NCI-H1092 (cell line): ENCODE data around the gene AHRR.

Experiments
- DNase-seq: peaks from one replicate; lab custom pipeline; 2025; lab: John Stamatoyannopoulos, UW

Gene AHRR

DNA sequence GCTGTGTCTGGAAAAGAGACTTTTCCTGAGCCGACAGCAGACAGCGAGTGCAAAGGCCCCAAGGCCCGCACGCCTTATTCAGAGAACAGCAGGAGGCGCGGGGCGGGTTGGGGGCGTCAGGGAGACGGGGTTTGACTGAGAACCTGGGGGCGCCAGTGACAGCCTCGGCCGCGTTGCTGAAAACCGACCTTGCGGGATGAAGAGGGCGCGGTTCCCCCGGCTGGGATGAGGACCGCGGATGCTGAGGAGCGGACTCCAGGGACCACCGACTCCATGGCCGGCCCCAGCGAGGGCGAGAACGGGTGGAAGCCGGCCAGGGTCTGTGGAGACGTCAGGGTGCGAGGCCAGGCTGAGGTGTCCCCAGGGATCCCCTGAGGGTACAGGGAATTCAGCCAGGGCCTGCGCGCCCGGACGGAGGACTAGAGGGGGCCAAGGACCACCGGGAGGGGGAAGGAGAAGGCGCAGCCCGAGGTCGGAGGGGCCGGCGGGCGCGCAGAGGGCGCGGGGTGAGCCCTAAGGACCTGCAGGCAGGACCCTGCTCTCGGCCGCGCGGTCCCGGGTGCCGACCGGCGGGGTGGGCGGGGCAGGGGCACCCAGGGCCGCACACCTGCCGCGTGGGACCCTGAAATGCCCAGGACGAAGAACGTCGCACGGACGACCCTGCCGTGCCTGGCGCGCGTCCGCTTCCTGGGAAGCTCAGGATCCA is 837 bp upstream of the AHRR start:
- no peak for DNase-seq

DNA sequence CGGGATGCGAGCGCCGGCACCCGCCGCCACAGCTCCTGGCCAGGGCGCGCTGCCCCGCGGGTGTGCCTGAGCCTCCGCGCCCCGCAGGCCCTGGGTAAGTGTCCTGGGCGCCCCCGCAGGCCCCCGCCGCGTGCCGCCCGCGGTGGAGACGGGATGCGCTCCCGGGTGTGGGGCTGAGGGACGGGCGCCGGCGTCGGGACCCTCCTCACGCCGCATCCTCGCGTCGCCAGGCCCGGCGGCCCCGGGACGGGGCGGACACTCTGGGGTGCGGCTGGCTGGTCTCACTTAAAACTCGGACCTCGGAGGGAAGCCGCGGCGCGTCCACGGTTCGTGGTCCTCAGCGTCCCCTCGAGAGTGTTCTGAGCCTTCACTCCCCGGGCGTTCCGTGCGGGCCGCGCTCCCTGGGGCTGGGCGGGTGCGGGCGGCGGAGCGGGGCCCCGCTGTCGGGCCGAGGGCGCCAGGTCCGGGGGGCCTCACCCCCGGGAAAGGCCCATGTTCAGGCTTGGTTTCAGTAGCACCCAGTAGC is 275 bp downstream of the AHRR start:
- no peak for DNase-seq

DNA sequence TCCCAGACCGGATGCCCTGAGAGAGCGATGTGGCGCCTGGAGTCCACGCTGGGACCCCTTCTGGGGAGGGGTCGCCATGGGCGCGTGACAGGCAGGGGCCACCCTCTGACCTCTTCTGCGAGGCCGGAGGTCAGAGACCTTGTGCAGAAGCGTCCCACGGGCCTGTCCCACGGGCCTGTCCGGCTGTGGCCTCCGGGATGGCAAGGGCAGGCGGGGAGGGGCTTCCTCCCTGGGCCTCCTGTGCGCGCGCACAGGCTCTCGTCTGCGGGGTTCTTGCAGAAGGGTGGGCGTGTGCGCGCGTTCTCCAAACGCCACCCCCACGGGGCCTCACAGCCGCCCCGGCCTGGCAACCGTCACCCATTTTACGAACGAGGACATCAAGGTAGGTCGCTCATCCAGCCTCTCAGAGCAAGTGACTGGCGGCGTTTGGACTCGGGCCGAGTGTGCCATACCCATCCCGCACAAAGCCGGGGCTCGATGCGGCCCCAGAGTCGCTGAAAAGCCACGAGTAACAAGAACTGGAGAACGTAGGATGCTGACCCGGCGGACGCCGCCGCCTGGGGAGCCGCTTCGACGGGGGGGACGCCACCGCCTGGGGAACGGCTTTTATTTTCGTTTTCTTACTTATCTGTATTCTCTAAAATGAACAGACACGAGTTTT is 897 bp downstream of the AHRR start:
- DNase-seq = no peak

DNA sequence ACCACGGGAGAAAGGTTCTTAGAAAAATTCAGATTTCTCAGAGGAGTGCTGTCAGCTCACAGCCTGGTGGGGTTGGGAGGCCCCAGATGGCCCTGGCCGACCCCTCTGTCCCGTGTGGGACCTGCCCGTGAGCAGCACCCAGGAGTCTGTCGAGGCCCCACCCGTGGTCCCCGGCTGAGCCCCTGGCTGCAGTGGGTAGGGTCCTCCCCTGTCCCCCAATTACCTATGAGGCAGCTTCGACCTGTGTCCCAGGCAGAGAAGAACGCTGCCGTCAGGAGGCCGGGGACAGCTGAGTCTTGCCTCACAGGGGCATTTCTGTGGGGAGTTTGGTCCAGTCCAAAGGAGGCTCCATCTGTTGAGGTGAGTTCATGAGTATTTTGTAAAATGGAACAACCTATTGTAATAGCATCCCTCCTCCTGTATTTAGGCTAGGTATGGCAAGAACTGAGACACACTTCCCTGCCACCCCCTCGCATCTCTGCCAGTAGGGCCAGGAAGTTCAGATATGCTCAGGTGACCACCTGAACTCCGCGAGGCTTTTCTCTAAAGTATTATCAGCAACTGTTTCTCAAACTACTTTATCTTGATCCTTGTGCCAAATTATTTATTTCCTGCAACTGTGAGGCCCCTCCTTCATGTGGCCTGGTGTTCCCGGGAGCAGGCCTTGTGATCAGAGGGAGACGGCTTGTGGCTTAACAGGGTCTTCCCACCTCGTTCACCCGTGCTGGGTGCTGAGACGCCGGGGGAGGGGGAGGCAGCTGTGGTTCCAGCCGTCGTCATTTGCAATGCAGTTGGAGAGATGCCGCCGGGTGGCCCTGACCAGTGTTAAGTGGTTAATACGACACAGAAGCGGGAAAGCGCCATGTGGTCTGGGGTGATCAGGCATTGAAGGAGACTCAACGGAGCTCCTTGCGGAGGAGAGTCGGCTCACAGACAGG is 1.7 kb downstream of the AHRR start:
- DNase-seq = no peak

DNA sequence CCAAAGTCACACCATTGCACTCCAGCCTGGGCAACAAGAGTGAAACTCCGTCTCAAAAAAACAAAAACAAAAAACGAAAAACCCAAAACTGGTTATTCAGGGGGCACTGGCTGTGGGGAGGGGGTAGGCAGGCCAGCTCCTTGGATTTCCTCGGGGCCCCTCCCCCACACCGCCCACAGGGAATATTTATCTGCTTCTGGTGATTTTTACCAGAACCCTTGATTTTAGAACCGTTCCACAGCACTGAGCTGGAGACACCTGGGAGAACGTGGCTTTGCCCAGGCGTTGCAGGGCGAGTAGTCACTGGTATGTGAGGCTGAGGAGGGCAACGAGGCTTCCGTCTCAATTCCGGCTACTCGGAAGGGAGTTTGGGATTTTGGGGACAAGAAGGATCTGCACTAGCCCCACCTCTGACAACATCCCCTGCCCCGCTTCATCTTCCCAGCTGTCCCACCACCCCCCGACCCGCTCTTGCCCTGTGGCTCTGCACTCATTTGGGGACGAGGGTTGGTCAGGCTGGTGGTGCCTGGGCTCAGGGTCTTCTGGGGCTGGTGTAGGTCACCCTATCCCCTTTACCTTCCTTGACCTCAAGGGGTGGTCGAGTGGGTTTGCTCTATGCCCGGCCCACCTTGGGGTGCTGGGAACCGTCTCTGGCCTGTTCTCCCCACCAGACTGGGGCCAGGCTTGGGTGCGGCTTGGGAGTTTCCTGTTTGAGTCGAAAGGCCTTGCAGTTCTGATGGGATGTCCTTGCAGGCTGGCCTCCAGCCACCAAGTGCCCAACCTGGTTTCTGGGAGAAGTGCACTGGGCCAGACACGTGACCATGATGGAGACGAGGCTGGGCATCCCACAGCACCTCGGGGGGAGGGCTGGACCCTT is 3.5 kb downstream of the AHRR start:
- no peak for DNase-seq

DNA sequence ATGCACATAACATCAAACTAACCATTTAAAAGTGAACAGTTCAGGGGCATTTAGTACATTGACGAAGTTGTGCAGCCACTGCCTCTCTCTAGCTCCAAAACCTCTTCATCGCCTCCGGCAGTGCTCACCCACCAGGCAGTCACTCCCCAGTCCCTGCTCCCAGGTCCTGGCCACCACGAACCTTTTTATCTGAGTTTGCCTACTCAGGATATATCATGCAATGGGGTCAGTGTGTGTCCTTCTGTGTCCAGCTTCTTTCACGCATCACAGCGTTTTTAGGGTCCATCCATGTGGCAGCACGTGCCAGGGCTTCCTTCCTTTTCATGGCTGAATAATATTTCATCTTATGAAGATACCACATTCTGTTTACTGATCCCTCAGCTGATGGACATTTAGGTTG is 4.6 kb downstream of the AHRR start:
- no peak for DNase-seq

DNA sequence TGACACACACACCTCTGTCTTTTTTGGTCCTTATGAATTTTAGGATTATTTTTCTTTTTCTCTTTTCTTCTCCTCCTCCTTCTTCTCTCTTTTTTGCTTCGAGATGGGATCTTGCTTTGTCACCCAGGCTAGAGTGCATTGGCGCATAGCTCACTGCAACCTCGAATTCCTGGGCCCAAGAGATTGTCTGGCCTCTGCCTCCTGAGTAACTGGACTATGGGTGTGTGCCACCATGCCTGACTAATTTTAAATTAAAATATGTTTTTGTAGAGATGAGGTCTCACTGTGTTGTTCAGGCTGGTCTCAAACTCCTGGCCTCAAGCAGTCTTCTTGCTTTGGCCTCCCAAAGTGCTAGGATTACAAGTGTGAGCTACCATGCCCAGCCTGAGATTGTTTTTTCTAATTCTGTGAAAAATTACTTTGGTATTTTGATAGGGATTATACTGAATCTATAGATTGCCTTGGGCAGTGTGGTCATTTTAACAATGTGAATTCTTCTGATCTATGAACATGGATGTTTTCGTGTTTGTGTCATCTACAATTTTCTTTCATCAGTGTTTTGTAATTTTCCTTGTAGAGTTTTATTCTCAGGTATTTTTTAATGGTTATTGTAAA is 7.7 kb downstream of the AHRR start:
- DNase-seq = no peak

DNA sequence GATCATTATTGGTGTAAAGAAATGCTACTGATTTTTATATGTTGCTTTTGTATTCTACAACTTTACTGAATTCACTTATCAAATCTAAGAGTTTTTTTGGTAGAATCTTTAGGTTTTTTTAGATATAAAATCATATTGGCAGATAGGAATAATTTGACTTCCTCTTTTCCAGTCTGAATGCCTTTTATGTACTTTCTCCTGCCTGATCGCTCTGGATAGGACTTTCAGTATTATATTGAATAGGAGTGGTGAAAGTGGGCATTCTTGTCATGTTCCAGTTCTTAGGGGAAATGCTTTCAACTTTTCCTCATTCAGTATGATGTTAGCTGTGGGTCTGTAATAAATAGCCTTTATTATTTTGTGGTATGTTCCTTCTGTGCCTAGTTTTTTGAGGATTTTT is 8.3 kb downstream of the AHRR start:
- no peak for DNase-seq

DNA sequence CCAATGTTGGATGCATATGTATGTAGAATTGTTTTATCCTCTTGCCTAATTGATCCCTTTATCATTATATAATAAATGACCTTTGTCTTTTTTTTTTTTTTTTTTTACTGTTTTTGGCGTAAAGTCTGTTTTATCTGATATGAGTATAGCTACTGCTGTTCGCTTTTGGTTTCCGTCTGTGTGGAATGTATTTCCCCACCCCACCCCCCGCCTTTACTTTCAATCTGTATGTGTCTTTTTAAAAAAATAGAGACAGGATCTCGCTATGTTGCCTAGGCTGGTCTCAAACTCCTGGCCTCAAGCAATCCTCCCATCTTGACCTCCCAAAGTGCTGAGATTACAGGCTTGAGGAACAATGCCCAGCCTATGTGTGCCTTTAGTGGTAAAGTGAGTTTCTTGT is 11.3 kb downstream of the AHRR start:
- no peak for DNase-seq

DNA sequence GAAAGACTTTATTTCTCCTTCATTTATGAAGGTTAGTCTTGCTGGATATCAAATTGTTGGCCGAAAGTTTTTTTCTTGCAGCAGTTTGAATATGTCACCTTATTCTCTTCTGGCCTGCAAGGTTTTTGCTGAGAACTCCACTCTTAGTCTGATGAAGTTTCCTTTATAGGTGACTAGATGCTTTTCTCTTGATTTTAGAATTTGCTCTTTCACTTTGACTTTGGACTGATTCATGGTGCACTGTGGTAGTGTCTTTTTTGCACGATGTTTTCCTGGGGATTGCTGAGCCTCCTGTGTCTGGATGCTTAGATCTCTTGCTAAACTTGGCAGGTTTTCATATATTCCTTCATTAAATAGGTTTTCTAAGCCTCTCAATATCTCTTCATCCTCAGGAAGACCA is 12.4 kb downstream of the AHRR start:
- no peak for DNase-seq

DNA sequence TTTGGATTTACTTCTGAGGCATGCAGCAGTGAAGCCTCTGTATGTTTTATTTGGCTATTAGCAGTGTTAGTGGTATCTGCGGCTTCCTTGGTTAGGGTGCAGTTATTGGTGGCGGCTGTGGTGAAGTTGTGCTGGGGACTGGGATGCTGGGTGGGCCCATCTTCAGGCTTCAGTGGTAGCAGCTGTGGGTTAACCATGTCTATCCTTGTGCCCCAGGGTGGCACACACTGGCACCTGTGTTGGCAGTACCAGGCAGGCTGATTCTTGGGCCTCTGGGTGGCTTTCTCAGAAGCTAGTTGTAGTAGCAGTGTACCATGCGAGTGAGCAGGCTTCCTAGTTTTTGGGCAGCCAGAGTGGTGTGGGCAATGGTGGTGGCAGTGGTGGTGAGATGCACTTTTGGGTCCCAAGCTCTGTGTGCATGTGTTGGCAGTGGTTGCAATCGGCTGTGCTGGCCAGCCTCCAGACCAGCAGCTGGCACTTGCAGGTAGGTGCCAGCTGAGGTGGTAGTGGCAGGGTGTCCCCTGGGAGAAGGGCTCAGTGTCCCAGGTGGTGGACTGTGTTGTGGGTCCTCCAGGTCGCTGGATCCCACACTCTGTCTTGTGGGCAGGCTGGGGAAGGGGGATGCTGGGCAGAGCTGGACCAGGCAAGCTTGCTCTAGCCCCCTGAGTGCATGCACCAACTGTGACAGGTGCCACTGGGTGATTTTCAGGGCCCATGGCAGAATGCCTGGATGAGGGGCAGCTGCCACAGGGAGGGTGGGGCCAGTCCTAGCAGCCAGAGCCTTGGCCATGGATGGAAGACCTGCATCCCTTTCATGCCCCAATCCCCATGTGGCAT is 13.6 kb downstream of the AHRR start:
- DNase-seq = peak; percentile 36

DNA sequence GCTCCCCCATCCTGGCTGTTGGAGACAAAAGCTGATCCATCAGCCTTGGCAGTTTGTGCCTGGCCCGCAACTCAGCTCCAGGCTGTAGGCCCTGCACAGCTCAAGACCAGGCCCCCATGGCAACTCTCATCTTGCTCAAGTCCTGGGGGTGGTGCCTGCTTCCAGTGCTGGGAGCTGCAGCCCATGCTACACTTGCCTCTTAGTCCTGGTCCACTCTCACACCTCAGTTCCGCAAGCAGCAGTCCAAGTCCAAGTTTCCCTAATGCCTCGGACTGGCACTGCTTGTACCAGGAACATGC is 14.2 kb downstream of the AHRR start:
- DNase-seq = no peak

DNA sequence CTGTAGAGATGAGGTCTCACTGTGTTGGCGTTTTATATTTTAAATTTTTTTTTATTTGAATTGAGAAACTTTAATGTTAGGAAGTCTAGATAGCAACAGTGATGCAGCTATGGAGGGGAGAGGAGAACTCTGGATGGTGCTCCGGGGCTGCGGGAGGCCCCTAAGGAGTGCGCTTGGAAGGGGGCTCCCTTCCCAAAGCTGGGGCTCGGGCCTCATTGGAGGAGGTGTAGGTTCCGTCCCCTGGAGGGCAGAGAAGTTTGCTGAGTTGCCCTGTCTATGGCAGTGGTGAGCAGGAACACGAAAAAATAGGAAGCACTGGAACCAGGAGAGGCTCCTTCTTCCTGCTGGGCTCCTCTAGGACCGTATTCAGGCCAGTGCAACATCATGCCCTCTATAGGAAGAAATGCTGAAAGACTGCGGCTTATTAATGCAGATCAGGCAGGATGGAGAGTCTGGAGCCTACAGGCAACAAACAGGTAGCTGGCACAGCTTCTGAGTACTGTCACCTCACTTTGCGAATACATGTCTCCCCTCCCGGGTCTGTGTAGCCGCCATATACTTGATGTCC is 16.1 kb downstream of the AHRR start:
- DNase-seq = no peak

DNA sequence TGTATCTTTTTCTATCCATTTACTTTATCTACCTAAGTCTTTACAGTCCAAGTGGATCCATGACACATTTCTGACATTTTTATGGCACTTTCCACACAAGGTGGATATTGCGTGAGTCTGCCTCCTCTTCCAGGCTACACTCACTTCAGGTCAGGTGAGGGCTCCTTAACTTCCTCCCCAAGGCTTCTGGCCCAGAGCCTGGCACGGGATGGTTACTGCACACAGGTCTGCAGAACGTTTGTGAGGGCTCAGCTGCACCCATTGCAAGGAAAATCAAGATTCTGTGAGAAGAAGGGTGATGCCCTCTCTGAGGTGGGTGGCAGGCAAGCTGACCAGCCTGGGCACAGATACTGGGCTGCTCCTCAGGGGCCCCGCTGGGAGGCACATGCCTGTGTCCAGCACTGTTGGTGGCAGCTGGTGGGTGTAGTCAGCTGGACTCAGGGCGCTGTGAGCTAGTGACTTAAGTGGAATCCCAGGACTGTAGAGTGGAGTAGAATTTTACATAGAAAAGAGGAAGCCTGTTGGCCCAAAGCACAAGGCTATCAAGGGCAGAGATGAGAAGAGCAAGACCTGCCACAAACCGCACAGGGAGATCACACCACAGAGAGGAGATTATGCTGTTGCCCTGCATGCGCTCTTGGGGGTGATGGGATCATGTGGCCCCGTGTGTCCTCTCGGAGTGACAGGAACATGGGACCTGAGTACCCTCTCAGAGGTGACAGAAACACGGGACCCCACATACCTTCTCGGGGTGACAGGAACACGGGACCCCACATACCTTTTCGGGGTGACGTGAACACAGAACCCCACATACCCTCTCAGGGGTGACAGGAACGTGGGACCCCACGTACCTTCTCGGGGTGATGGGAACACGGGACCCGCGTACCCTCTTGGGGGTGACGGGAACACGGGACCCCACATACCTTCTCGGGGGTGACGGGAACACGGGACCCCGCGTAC is 21.3 kb downstream of the AHRR start:
- DNase-seq = no peak

DNA sequence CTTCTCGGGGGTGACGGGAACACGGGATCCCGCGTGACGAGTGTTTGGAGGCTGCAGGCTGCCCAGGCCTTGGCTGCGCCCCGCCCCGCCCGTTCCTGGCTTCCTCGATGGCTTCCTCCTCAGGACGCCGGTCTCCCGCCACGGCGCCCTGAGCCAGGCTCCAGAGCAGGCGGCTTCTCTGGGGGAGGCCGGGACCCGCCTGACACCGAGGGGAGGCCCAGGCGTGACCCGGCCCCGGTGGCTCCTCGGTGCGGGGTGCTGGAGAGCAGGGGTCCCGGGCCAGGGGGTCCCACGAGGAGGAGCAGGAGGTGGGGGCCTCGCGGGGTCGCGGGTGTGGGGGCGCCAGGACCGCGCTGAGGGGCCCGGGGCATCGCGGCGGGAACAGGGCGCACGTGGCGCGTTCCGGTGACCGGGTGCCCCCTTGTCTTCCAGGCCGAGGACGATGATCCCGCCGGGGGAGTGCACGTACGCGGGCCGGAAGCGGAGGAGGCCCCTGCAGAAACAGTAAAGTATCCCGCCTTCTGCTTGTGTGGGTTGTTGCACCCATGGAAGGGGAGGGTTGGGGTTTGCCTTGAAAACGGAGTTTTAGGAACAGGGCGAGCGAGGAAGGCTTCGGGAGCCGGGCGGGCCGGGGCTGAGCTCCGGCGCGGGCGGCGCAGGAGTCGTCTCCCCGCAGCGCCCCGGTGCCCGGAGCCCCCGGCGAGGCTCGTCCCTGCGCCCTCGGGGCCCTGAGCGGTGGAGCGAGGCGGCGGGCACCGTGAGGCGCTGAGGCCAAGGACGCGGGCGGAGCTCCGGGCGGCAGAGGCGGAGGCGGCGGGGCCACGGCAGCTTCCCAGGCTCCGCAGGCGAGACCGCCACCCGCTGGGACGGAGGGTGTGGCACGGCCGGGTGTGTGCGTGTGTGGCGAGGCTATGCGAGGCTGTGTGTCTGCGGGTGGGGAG is 22.2 kb downstream of the AHRR start:
- DNase-seq = peak; percentile 23

DNA sequence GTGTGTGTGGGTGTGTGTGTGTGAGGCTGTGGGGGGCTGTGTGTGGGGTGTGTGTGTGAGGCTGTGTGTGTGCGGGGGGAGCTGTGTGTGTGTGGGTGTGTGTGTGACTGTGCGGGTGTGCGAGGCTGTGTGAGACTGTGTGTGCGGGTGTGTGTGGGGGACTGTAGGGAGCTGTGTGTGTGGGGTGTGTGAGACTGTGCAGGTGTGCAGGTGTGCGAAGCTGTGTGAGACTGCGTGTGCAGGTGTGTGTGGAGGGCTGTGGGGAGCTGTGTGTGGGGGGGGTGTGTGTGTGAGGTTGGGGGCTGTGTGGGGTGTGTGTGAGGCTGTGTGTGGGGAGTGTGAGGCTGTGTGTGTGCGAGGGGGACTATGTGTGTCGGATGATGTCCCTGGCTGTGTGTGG is 23.2 kb downstream of the AHRR start:
- no peak for DNase-seq

DNA sequence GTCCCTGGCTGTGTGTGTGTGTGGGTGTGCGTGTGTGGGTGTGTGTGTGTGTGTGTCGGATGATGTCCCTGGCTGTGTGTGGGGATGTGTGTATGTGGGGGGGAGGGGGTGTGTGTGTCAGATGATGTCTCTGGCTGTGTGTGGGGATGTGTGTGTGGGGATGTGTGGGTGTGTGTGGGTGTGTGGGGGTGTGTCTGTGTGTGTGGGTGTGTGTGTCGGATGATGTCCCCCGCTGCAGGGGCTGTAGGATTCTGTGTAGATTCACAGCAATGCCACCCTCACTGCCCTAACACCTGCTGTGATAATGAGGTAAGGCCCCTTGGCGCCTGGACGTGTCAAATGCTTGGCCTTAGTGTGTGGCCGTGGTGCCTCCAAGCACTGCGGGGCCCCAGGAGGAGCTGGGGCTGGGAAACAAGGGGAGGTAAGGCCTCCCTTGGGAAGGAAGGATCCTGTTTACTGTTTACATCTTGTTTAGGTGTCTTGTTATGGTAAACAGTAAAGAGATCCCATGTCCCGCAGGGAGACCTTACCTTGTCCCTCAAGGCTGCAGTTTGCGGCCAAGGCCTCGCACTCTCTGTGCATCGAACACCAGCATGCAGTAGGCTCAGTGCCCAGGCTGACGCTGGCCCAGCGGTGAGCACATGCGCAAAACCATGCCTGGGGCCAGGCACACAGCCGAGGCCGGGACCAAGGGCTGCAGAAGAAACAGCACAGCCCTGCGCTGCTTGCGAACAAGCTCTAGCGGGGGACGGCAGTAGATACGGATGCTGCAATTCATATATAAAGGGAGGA is 24.1 kb downstream of the AHRR start:
- DNase-seq = no peak
